Placental epithelial cell (primary cell): ENCODE measurements around the gene TMEM141. TPM values are rescaled to one million over a fixed set of nuclear protein-coding genes. Genes with fewer than 3 reads are reported as not detected.

ENCODE experiments used
- small RNA-seq: library from RNA; depleted of rRNA; stranded (forward); fragments of <200 nt; gene quantifications from one replicate; pipeline ENCODE3, GENCODE V24; 2012
- total RNA-seq: library from RNA; depleted of rRNA; stranded (reverse); fragments of >200 nt; gene quantifications from 2 replicates; pipeline ENCODE4 v1.2.3, GENCODE V29; 2012

The TMEM141 gene
- total RNA-seq = 52.9 and 53.0 TPM in 2 replicates

GRCh38 chr9:136790640-136791515 is at the start of gene TMEM141:
Gene TMEM141 (plus strand): TSS chr9:136791344. CDS start chr9:136791371, 27 bp downstream.

GRCh38 chr9:136742591-136743391 is 48.4 kb upstream of the TMEM141 start, which contains the start of gene LCN10:
Gene LCN10 (minus strand): TSS chr9:136742940. CDS start chr9:136742903, 37 bp downstream.

GRCh38 chr9:136748201-136748600 is 42.9 kb upstream of the TMEM141 start, which contains the start of gene LCN6:
Gene LCN6 (minus strand): TSS chr9:136748525. CDS start chr9:136748483, 42 bp downstream.

GRCh38 chr9:136764301-136764891 is 26.7 kb upstream of the TMEM141 start, which contains the start of gene LCN15:
Gene LCN15 (minus strand): TSS chr9:136764518. CDS start chr9:136764488, 30 bp downstream.

GRCh38 chr9:136796238-136796774 is 5.2 kb downstream of the TMEM141 start, which contains the start of gene CCDC183:
Gene CCDC183 (plus strand): TSS chr9:136796338. CDS start chr9:136796398, 60 bp downstream.

GRCh38 chr9:136807281-136808074 is 16.3 kb downstream of the TMEM141 start, which contains the start of gene RABL6:
Gene RABL6 (plus strand): TSS chr9:136807948. CDS start chr9:136808197, 249 bp downstream.

GRCh38 chr9:136842380-136842948 is 51.3 kb downstream of the TMEM141 start, which contains the start of gene AJM1:
Gene AJM1 (plus strand): TSS chr9:136842478. CDS start chr9:136844415, 1,937 bp downstream.

Small RNA genes within 50 kb of the gene (small RNA-seq; reads per million reads assigned to genes)
- gene AL355987.2 (not detected), gene ATP6V1G1P3 (not detected), gene MIR4292 (not detected), gene MIR6722 (not detected)

Other genes starting within 250 kb of the TMEM141 start
- 12.4 and 14.1 TPM in 2 replicates for gene NOTCH1, start 245.3 kb upstream of the TMEM141 start, total RNA-seq
- 2.0 TPM in 2 replicates for gene EGFL7, start 128.4 kb upstream of the TMEM141 start, total RNA-seq
- gene AGPAT2, start 103.9 kb upstream of the TMEM141 start, total RNA-seq = 24.7 and 44.9 TPM in 2 replicates
- 0.39 TPM in 1 of 2 replicates, not detected in the other for gene DIPK1B, start 78.8 kb upstream of the TMEM141 start, total RNA-seq
- not detected in 2 replicates for gene LCN10, start 48.4 kb upstream of the TMEM141 start, total RNA-seq
- gene LCN6, start 42.8 kb upstream of the TMEM141 start, total RNA-seq = not detected in 2 replicates
- not detected in 2 replicates for gene LCN8, start 33.1 kb upstream of the TMEM141 start, total RNA-seq
- gene LCN15, start 26.8 kb upstream of the TMEM141 start, total RNA-seq = not detected in 2 replicates
- gene CCDC183, start 5.0 kb downstream of the TMEM141 start, total RNA-seq = 0.33 and 0.39 TPM in 2 replicates
- gene RABL6, start 16.6 kb downstream of the TMEM141 start, total RNA-seq = 47.9 and 75.5 TPM in 2 replicates
- 0.76 and 1.2 TPM in 2 replicates for gene AJM1, start 51.1 kb downstream of the TMEM141 start, total RNA-seq
- 100 and 144 TPM in 2 replicates for gene PHPT1, start 58.1 kb downstream of the TMEM141 start, total RNA-seq
- gene MAMDC4, start 61.0 kb downstream of the TMEM141 start, total RNA-seq = 3.0 and 3.5 TPM in 2 replicates
- 175 and 192 TPM in 2 replicates for gene EDF1, start 75.0 kb downstream of the TMEM141 start, total RNA-seq
- gene TRAF2, start 95.2 kb downstream of the TMEM141 start, total RNA-seq = 8.4 and 13.7 TPM in 2 replicates
- gene FBXW5, start 153.4 kb downstream of the TMEM141 start, total RNA-seq = 112 and 219 TPM in 2 replicates
- gene C8G, start 153.9 kb downstream of the TMEM141 start, total RNA-seq = 0.98 and 3.9 TPM in 2 replicates
- gene LCN12, start 160.9 kb downstream of the TMEM141 start, total RNA-seq = 1.1 TPM in 1 of 2 replicates, not detected in the other
- 0.76 and 2.0 TPM in 2 replicates for gene PTGDS, start 186.2 kb downstream of the TMEM141 start, total RNA-seq
- gene LCNL1, start 191.6 kb downstream of the TMEM141 start, total RNA-seq = not detected in 2 replicates
- gene PAXX, start 201.1 kb downstream of the TMEM141 start, total RNA-seq = 11.0 and 16.8 TPM in 2 replicates
- 328 and 397 TPM in 2 replicates for gene CLIC3, start 205.2 kb downstream of the TMEM141 start, total RNA-seq
- 11.6 and 15.3 TPM in 2 replicates for gene ABCA2, start 236.9 kb downstream of the TMEM141 start, total RNA-seq
- not detected in 2 replicates for gene FUT7, start 240.7 kb downstream of the TMEM141 start, total RNA-seq